NCI-H1694 (cell line): ENCODE results near the gene TBATA.

Experiments used
- DNase-seq: peaks from one replicate; lab custom pipeline; 2025; lab: John Stamatoyannopoulos, UW

The TBATA gene

GRCh38 chr10:70743879-70744278 lies 41.3 kb downstream of the TBATA start:
- DNase-seq: no peak

- no peak for DNase-seq
Observed at GRCh38 chr10:70743430-70743788, 41.8 kb downstream of the TBATA start.

- DNase-seq: no peak
Observed at GRCh38 chr10:70742537-70743429, 42.4 kb downstream of the TBATA start.

GRCh38 chr10:70740406-70741288 lies 44.5 kb downstream of the TBATA start:
- no peak for DNase-seq

- DNase-seq: no peak
Observed at GRCh38 chr10:70738761-70739121, 46.4 kb downstream of the TBATA start.

GRCh38 chr10:70738006-70738760 lies 47.0 kb downstream of the TBATA start:
- DNase-seq: no peak

GRCh38 chr10:70737250-70737649 lies 47.9 kb downstream of the TBATA start:
- no peak for DNase-seq

GRCh38 chr10:70736525-70736924 lies 48.7 kb downstream of the TBATA start:
- no peak for DNase-seq

- DNase-seq: no peak
Observed at GRCh38 chr10:70735161-70735560, 50.0 kb downstream of the TBATA start.

- no peak for DNase-seq
Observed at GRCh38 chr10:70733051-70733450, 52.1 kb downstream of the TBATA start.

- no peak for DNase-seq
Observed at GRCh38 chr10:70732569-70732968, 52.6 kb downstream of the TBATA start.

GRCh38 chr10:70730955-70731354 lies 54.2 kb downstream of the TBATA start:
- DNase-seq: no peak

- peak; percentile 85 for DNase-seq
Observed at GRCh38 chr10:70729763-70730357, 55.3 kb downstream of the TBATA start.

- no peak for DNase-seq
Observed at GRCh38 chr10:70728328-70728727, 56.8 kb downstream of the TBATA start.

GRCh38 chr10:70726909-70727495 lies 58.2 kb downstream of the TBATA start:
- no peak for DNase-seq

GRCh38 chr10:70723771-70724170 lies 61.4 kb downstream of the TBATA start:
- no peak for DNase-seq

- DNase-seq: no peak
Observed at GRCh38 chr10:70722820-70723424, 62.3 kb downstream of the TBATA start.
